ENCODE measurements around the gene DISC1. TPM values are rescaled to one million over a fixed set of nuclear protein-coding genes. Genes with fewer than 3 reads are reported as not detected.
"Not testable (repeated sequence)": the region's sequence is repeated elsewhere in the genome, so short reads cannot be mapped to it uniquely, and the experiment has no call there.

DISC1 gene
- total RNA-seq, 1 experiment from 2014 or later, result 6.3 TPM

GRCh38 chr1:231750818-231751362, 124.3 kb downstream of the DISC1 start:
- no peak for DNase-seq
- no peak overlapping the region for H3K4me3 ChIP-seq (ENCODE audit: insufficient read depth, low read depth, low read length)
- H3K27me3 ChIP-seq (ENCODE audit: control insufficient read depth, insufficient read depth, low read length), result no peaks in the 10 kb centered on the region
- H3K36me3 ChIP-seq (replicated peaks; ENCODE audit: control insufficient read depth, insufficient read depth, low read length), result no peaks in the 10 kb centered on the region

DNA sequence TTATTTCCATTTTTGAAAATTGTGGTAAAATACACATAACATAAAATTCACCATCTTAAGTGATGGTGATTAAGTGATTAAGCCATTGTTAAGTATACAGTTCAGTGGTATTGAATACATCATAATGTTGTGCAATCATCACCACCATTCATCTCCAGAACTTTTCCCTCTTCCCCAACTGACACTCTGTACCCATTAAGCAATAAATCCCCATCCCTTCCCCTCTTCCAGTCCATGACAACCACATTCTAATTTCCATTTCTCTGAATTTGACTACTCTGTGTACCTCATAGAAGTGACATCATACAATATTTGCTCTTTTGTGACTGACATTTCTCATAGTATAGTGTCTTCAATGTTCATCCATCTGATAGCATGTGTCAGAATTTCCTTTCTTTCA, 124.8 kb downstream of the DISC1 start:
- H3K27me3 ChIP-seq (ENCODE audit: control insufficient read depth, insufficient read depth, low read length), result no peaks in the 10 kb centered on the region
- DNase-seq, result no peak
- H3K36me3 ChIP-seq (replicated peaks; ENCODE audit: control insufficient read depth, insufficient read depth, low read length), result no peaks in the 10 kb centered on the region
- no peak overlapping the region for H3K4me3 ChIP-seq (ENCODE audit: insufficient read depth, low read depth, low read length)

DNA sequence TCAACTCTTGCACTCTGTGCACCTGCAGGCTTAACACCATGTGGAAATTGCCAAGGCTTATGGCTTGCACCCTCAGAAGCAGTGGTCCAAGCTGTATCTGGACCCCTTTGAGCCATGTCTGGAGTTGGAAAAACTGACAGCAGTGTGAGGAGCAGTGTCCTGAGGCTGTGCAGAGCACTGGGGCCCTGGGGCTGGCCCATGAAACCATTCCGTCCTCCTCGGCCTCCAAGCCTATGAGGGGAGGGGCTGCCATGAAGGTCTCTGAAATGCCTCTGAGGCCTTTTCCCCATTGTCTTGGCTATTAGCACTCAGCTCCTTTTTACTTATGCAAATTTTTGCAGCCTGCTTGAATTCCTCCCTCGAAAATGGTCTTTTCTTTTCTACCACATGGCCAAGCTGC, 126.7 kb downstream of the DISC1 start:
- Histone ChIP-seq H3K27me3 (ENCODE audit: control insufficient read depth, insufficient read depth, low read length) (no peaks in the 10 kb centered on the region), H3K36me3 (replicated peaks; ENCODE audit: control insufficient read depth, insufficient read depth, low read length) (no peaks in the 10 kb centered on the region), H3K4me3 (ENCODE audit: insufficient read depth, low read depth, low read length) (no peak overlapping the region)
- DNase-seq, result no peak

GRCh38 chr1:231757101-231757404, 130.5 kb downstream of the DISC1 start:
- DNase-seq, result no peak
- Histone ChIP-seq H3K4me3 (ENCODE audit: insufficient read depth, low read depth, low read length) (no peak overlapping the region), H3K27me3 (ENCODE audit: control insufficient read depth, insufficient read depth, low read length) (no peaks in the 10 kb centered on the region)

GRCh38 chr1:231757759-231758158, 131.2 kb downstream of the DISC1 start:
- Histone ChIP-seq H3K4me3 (ENCODE audit: insufficient read depth, low read depth, low read length) (no peak overlapping the region), H3K27me3 (ENCODE audit: control insufficient read depth, insufficient read depth, low read length) (no peaks in the 10 kb centered on the region), H3K36me3 (replicated peaks; ENCODE audit: control insufficient read depth, insufficient read depth, low read length) (no peaks in the 10 kb centered on the region)
- no peak for DNase-seq

More at GRCh38 chr1:231757101-231757404, 130.5 kb downstream of the DISC1 start:
- H3K36me3 ChIP-seq (replicated peaks; ENCODE audit: control insufficient read depth, insufficient read depth, low read length), result no peaks in the 10 kb centered on the region

- no peak overlapping the region for H3K4me3 ChIP-seq (ENCODE audit: insufficient read depth, low read depth, low read length)
- DNase-seq, result no peak
- H3K36me3 ChIP-seq (replicated peaks; ENCODE audit: control insufficient read depth, insufficient read depth, low read length), result no peaks in the 10 kb centered on the region
- no peaks in the 10 kb centered on the region for H3K27me3 ChIP-seq (ENCODE audit: control insufficient read depth, insufficient read depth, low read length)
Observed at GRCh38 chr1:231761252-231761651, 134.7 kb downstream of the DISC1 start.

DNA sequence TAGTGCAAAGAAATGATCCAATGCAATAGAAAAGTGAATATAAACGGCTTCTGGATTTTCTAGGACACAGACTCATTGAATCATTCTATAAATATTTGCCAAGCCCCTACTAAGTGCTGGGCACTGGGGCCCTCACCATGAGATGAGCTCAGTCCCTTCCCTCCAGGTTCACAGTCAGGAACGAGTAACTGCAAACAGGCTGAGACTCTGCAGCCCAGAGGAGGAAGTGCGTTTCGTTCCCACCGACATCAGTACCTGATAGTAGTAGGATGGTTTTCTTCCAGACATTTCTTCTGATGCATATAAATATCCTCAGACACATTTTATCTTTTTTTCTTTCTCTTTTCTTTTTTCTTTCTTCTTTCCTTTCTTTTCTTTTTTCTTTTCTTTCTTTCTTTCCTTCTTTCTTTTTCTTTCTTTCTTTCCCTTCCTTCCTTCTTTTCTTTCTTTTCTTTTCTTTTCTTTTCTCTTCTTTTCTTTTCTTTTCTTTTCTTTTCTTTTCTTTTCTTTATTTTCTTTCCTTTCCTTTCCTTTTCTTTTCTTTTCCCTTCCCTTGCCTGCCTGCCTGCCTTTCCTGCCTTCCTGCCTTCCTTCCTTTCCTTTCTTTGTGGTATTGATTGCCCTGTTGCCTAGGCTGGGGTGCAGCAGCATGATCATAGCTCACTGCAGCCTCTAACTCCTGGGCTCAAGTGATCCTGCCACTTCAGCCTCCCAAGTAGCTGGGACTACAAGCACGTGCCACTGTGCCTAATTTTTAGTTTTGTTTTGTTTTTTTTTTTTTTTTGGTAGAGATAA, 135.4 kb downstream of the DISC1 start:
- Histone ChIP-seq H3K27me3 (ENCODE audit: control insufficient read depth, insufficient read depth, low read length) (no peaks in the 10 kb centered on the region), H3K4me3 (ENCODE audit: insufficient read depth, low read depth, low read length) (no peak overlapping the region), H3K36me3 (replicated peaks; ENCODE audit: control insufficient read depth, insufficient read depth, low read length) (no peaks in the 10 kb centered on the region)
- no peak for DNase-seq

GRCh38 chr1:231763456-231763855, 136.9 kb downstream of the DISC1 start:
- no peak overlapping the region for H3K4me3 ChIP-seq (ENCODE audit: insufficient read depth, low read depth, low read length)
- H3K27me3 ChIP-seq (ENCODE audit: control insufficient read depth, insufficient read depth, low read length), result no peaks in the 10 kb centered on the region; the same call in 1 of the 2 replicates
- no peak for DNase-seq
- no peaks in the 10 kb centered on the region for H3K36me3 ChIP-seq (replicated peaks; ENCODE audit: control insufficient read depth, insufficient read depth, low read length)

DNA sequence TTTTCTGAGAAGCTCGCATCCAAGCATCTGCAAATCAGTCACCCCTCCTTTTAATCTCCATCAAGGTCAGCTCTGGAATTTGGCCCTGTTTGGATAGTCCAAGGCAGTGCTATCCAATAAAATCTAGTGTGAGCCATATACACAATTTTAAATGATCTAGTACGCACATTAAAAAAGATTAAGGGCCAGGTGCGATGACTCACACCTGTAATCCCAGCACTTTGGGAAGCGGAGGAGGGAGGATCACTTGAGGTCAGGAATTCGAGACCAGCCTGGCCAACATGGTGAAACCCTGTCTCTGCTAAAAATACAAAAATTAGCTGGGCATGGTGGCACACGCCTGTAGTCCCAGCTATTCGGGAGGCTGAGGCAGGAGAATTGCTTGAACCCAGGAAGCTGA, 139.2 kb downstream of the DISC1 start:
- not testable (repeated sequence) for H3K4me3 ChIP-seq (ENCODE audit: insufficient read depth, low read depth, low read length); H3K27me3 ChIP-seq (ENCODE audit: control insufficient read depth, insufficient read depth, low read length); DNase-seq; H3K36me3 ChIP-seq (replicated peaks; ENCODE audit: control insufficient read depth, insufficient read depth, low read length)

- no peak for DNase-seq
- Histone ChIP-seq H3K36me3 (replicated peaks; ENCODE audit: control insufficient read depth, insufficient read depth, low read length) (no peaks in the 10 kb centered on the region; the same call in 1 of the 2 replicates), H3K4me3 (ENCODE audit: insufficient read depth, low read depth, low read length) (no peak overlapping the region), H3K27me3 (ENCODE audit: control insufficient read depth, insufficient read depth, low read length) (no peaks in the 10 kb centered on the region; the same call in 1 of the 2 replicates)
Observed at GRCh38 chr1:231767471-231767870, 140.9 kb downstream of the DISC1 start.

- no peak for DNase-seq
- no peaks in the 10 kb centered on the region; the same call in 1 of the 2 replicates for H3K27me3 ChIP-seq (ENCODE audit: control insufficient read depth, insufficient read depth, low read length)
- H3K4me3 ChIP-seq (ENCODE audit: insufficient read depth, low read depth, low read length), result no peak overlapping the region
- no peaks in the 10 kb centered on the region; the same call in 1 of the 2 replicates for H3K36me3 ChIP-seq (replicated peaks; ENCODE audit: control insufficient read depth, insufficient read depth, low read length)
Observed at GRCh38 chr1:231768416-231768815, 141.8 kb downstream of the DISC1 start.

GRCh38 chr1:231770506-231771175, 144.1 kb downstream of the DISC1 start:
- Histone ChIP-seq H3K4me3 (ENCODE audit: insufficient read depth, low read depth, low read length) (no peak overlapping the region), H3K27me3 (ENCODE audit: control insufficient read depth, insufficient read depth, low read length) (no peaks in the 10 kb centered on the region; the same call in 1 of the 2 replicates), H3K36me3 (replicated peaks; ENCODE audit: control insufficient read depth, insufficient read depth, low read length) (no peaks in the 10 kb centered on the region; the same call in 1 of the 2 replicates)
- no peak for DNase-seq

GRCh38 chr1:231774719-231775335, 148.2 kb downstream of the DISC1 start:
- Histone ChIP-seq H3K4me3 (ENCODE audit: insufficient read depth, low read depth, low read length) (no peak overlapping the region), H3K36me3 (replicated peaks; ENCODE audit: control insufficient read depth, insufficient read depth, low read length) (no peaks in the 10 kb centered on the region; the same call in 1 of the 2 replicates), H3K27me3 (ENCODE audit: control insufficient read depth, insufficient read depth, low read length) (no peaks in the 10 kb centered on the region)
- DNase-seq, result no peak

DNA sequence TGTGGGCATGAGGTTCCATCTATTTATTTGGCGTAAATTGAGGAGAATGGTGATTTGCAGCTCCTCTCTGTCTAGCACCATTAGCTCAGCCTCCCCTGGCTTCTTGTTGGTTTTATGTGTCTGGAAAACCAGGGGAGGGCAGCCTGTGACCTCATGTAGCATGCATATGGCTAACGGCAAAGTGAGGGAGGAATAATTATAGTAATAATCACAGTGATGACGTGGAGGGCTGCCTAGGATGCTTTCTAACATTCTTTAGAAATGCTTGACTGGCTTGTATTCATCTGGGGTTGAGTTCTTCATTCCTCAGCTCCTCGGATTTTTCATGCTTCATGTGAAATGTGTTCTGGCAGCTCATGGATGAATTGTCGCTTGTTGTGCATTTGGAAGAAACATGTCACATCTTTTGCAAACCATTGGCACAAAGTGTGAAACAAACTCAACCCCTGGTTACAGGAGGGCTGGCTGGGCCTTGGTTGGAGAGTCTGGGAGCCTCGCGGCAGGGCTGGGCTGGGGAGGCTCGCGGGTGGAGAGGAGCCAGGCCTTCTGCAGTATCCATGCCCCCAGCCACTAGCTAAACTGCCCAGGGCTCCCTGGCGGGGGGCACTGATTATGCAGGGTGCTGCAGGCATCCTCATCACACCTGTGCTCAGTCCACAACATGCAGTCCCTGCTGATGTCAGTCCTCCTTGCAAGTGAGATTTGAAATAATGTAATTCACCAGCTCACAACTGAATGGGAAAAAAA, 149.6 kb downstream of the DISC1 start:
- Histone ChIP-seq H3K4me3 (ENCODE audit: insufficient read depth, low read depth, low read length) (no peak overlapping the region), H3K36me3 (replicated peaks; ENCODE audit: control insufficient read depth, insufficient read depth, low read length) (no peaks in the 10 kb centered on the region; the same call in 1 of the 2 replicates), H3K27me3 (ENCODE audit: control insufficient read depth, insufficient read depth, low read length) (no peaks in the 10 kb centered on the region)
- no peak for DNase-seq

Data from H7 (cell line).